H9 (cell line): ENCODE data around the gene TSPEAR. TPM values are rescaled to one million over a fixed set of nuclear protein-coding genes. Genes with fewer than 3 reads are reported as not detected.

Experiments
- DNase-seq: peaks from one replicate; pipeline ENCODE4 v3.0.0-alpha.2; 2017
- H2AFZ ChIP-seq: one replicate; pipeline ENCODE4 v1.6.1; 2013; ENCODE audit warnings: mild to moderate bottlenecking, low read length, control low read depth, moderate library complexity
- H2AK5ac ChIP-seq: 2 replicates; pipeline ENCODE4 v1.6.1; 2013; ENCODE audit warnings: low read length, control low read depth, mixed read lengths; ENCODE audit not compliant: insufficient read length
- H2BK120ac ChIP-seq: one replicate; pipeline ENCODE4 v1.6.1; 2013; ENCODE audit warnings: low read depth, mild to moderate bottlenecking, low read length, control low read depth, inconsistent platforms; ENCODE audit not compliant: poor library complexity, severe bottlenecking
- H2BK12ac ChIP-seq: 2 replicates; pipeline ENCODE4 v1.6.1; 2013; ENCODE audit warnings: low read length, control low read depth, mixed read lengths, low read depth; ENCODE audit not compliant: insufficient read length
- H2BK15ac ChIP-seq: 2 replicates; pipeline ENCODE4 v1.6.1; 2013; ENCODE audit warnings: low read depth, low read length, control low read depth
- H2BK20ac ChIP-seq: one replicate; pipeline ENCODE4 v1.6.1; 2013; ENCODE audit warnings: low read depth, mild to moderate bottlenecking, low read length, control low read depth, inconsistent platforms; ENCODE audit not compliant: poor library complexity, severe bottlenecking
- H2BK5ac ChIP-seq: 2 replicates; pipeline ENCODE4 v1.6.1; 2013; ENCODE audit warnings: low read length, control low read depth, mixed read lengths; ENCODE audit not compliant: insufficient read length
- H3K14ac ChIP-seq: 2 replicates; pipeline ENCODE4 v1.6.1; 2013; ENCODE audit warnings: low read length, control low read depth; ENCODE audit not compliant: insufficient read depth
- H3K18ac ChIP-seq: 2 replicates; pipeline ENCODE4 v1.6.1; 2013; ENCODE audit warnings: low read depth, mild to moderate bottlenecking, mixed read lengths, low read length, control low read depth; ENCODE audit not compliant: insufficient read length
- H3K23ac ChIP-seq: 2 replicates; pipeline ENCODE4 v1.6.1; 2013; ENCODE audit warnings: low read length, control low read depth, mixed read lengths, low read depth; ENCODE audit not compliant: insufficient read length
- H3K23me2 ChIP-seq: 2 replicates; pipeline ENCODE4 v1.6.1; 2013; ENCODE audit warnings: low read depth, mild to moderate bottlenecking, mixed read lengths, low read length, control low read depth; ENCODE audit not compliant: insufficient read length, poor library complexity, severe bottlenecking
- H3K27ac ChIP-seq: 2 replicates; pipeline ENCODE4 v1.5.1; 2013; ENCODE audit warnings: low read length, control low read depth, mixed read lengths, low read depth; ENCODE audit not compliant: insufficient read length
- H3K27me3 ChIP-seq: 2 replicates; pipeline ENCODE4 v1.6.1; 2013; ENCODE audit warnings: low read length, control low read depth, inconsistent platforms; ENCODE audit not compliant: insufficient read depth
- H3K4ac ChIP-seq: 2 replicates; pipeline ENCODE4 v1.6.1; 2013; ENCODE audit warnings: low read depth, mild to moderate bottlenecking, control low read depth, inconsistent platforms, low read length, moderate library complexity
- H3K4me1 ChIP-seq: 2 replicates; pipeline ENCODE4 v1.6.1; 2013; ENCODE audit warnings: low read length, control low read depth, inconsistent platforms; ENCODE audit not compliant: insufficient read depth
- H3K4me2 ChIP-seq: 2 replicates; pipeline ENCODE4 v1.6.1; 2013; ENCODE audit warnings: low read length, control low read depth, mixed read lengths; ENCODE audit not compliant: insufficient read length, insufficient read depth
- H3K56ac ChIP-seq: 2 replicates; pipeline ENCODE4 v1.6.1; 2013; ENCODE audit warnings: low read depth, mild to moderate bottlenecking, mixed read lengths, low read length, control low read depth; ENCODE audit not compliant: insufficient read length
- H3K79me1 ChIP-seq: 2 replicates; pipeline ENCODE4 v1.6.1; 2013; ENCODE audit warnings: low read depth, mild to moderate bottlenecking, moderate library complexity, low read length, control low read depth, inconsistent platforms; ENCODE audit not compliant: insufficient read depth, poor library complexity, severe bottlenecking
- H3K79me2 ChIP-seq: 2 replicates; pipeline ENCODE4 v1.6.1; 2013; ENCODE audit warnings: low read length, control low read depth, inconsistent platforms; ENCODE audit not compliant: insufficient read depth
- H3K9ac ChIP-seq: 2 replicates; pipeline ENCODE4 v1.6.1; 2013; ENCODE audit warnings: low read length, control low read depth, mixed read lengths; ENCODE audit not compliant: insufficient read length; ENCODE audit errors: extremely low read depth
- H3K9me3 ChIP-seq: one replicate; pipeline ENCODE4 v1.6.1; 2013; ENCODE audit warnings: low read depth, low read length, inconsistent platforms; ENCODE audit not compliant: control insufficient read depth
- H3T11ph ChIP-seq: one replicate; pipeline ENCODE4 v1.6.1; 2013; ENCODE audit warnings: mild to moderate bottlenecking, low read length, control low read depth, inconsistent platforms
- H4K20me1 ChIP-seq: one replicate; pipeline ENCODE4 v1.6.1; 2013; ENCODE audit not compliant: control insufficient read depth, insufficient read length, insufficient read depth
- H4K5ac ChIP-seq: 2 replicates; pipeline ENCODE4 v1.6.1; 2013; ENCODE audit warnings: low read depth, mild to moderate bottlenecking, mixed read lengths, low read length, control low read depth; ENCODE audit not compliant: insufficient read length
- H4K8ac ChIP-seq: replicated peaks from 2 replicates; pipeline ENCODE4 v1.6.1; 2013; ENCODE audit warnings: low read length, control low read depth, mixed read lengths, low read depth; ENCODE audit not compliant: insufficient read length
- H4K91ac ChIP-seq: 2 replicates; pipeline ENCODE4 v1.6.1; 2013; ENCODE audit warnings: low read depth, mild to moderate bottlenecking, moderate library complexity, mixed read lengths, low read length, control low read depth; ENCODE audit not compliant: insufficient read length
- H3K27ac Mint-ChIP-seq, 3 experiments: 2 replicates in 2 of 3; 3 replicates in 1 of 3; pipeline ENCODE4 v1.8.0; 2020 to 2021; ENCODE audit warnings: mixed read lengths in 3 of 3, mild to moderate bottlenecking in 1 of 3, moderate library complexity in 1 of 3
- H3K27me3 Mint-ChIP-seq: 2 replicates; pipeline ENCODE4 v1.8.0; 2021; ENCODE audit warnings: low read depth, mild to moderate bottlenecking, moderate library complexity, mixed read lengths
- H3K36me3 Mint-ChIP-seq, 3 experiments: 2 replicates in 2 of 3; 3 replicates in 1 of 3; pipeline ENCODE4 v1.8.0; 2020 to 2021; ENCODE audit warnings: low read depth in 3 of 3, mixed read lengths in 3 of 3; ENCODE audit not compliant: insufficient read depth in 1 of 3
- H3K4me1 Mint-ChIP-seq, 2 experiments: 2 replicates each; pipeline ENCODE4 v1.8.0; 2020; ENCODE audit warnings: mixed read lengths in 2 of 2
- H3K4me3 Mint-ChIP-seq, 2 experiments: 2 replicates in 1 of 2; 3 replicates in 1 of 2; pipeline ENCODE4 v1.8.0; 2020 to 2021; ENCODE audit warnings: mild to moderate bottlenecking in 2 of 2, mixed read lengths in 2 of 2, moderate library complexity in 1 of 2
- H3K9me3 Mint-ChIP-seq, 2 experiments: 2 replicates in 1 of 2; 3 replicates in 1 of 2; pipeline ENCODE4 v1.8.0; 2020; ENCODE audit warnings: mild to moderate bottlenecking in 2 of 2, mixed read lengths in 2 of 2, moderate library complexity in 1 of 2
- WGBS: extraction: QIAGEN DNeasy Blood & Tissue Kit; methylation state at CpG from one replicate; pipeline ENCODE4 v1.1.7; 2013; ENCODE audit warnings: missing lambda C conversion rate, low lambda C conversion rate, mixed read lengths; ENCODE audit not compliant: insufficient read length; ENCODE audit errors: extremely low coverage; 5-methylcytosine and 5-hydroxymethylcytosine counted together
- total RNA-seq: library from RNA; stranded (reverse); gene quantifications from 2 replicates; pipeline ENCODE4 v1.2.1, GENCODE V29; 2021
- TF ChIP-seq, protein P1 (sequence below): fragments of 200-600 bp; sonication (generic); conservative IDR thresholded peaks from 3 replicates; pipeline ENCODE4 v1.8.0; 2021; ENCODE audit warnings: antibody characterized with exemption, mild to moderate bottlenecking

TSPEAR gene
- total RNA-seq, 1 experiment from 2014 or later = 1.3 TPM

DNA sequence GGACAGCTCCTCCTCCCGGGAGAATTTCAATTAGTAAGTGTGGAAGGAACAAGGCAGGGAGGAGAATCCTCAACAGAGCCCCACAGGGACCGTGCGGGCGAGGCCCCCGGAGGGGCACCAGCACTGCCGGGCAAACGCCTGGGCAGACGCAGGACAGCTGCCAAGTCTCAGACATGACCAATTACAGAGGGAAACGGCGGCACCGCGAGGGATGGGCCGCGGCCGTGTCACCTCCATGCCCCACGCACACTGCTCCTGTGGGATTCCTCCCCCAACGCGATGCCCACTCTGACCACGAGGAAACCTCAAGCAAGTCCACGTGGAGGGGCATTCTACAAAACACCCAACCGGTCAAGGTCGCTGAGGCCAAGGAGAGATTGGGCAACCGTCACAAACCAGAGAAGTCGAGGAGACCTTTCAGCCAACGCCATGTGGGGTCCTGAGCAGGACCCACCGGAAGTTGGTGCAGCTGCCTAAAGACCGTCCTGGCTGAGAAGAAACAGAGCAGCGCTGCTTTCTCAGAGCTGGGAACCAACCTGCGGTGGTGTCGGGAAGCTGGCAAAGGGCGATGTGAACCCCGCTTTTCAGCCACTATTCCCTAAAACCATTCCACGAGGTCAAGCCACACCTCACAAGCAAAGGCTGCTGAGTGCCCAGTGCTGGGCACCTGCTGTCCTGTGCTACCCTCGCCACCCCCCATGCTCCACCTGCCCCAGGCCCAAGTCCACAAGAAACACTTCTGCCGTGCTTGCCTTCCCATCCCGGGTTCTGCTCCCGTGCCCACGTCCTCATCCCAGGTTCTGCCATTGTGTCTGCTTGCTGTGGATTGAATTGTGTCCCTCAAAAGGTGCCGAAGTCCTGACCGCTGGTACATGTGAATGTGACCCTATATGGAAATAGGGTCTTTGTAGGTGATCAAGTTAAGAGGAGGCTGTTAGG lies 139.3 kb downstream of the TSPEAR start:
- no peak overlapping the region for H4K5ac ChIP-seq
- H3K79me2 ChIP-seq = no peaks in the 10 kb centered on the region
- no peak overlapping the region for H2BK12ac ChIP-seq
- no peak overlapping the region for H3K18ac ChIP-seq
- no peak overlapping the region for H4K8ac ChIP-seq
- peaks cover 5 to 12% of the 10 kb centered on the region in 2 experiments for H3K4me1 Mint-ChIP-seq
- no peak overlapping the region for H2AK5ac ChIP-seq
- H2BK20ac ChIP-seq = no peak overlapping the region
- no peaks in the 10 kb centered on the region for H3K4me1 ChIP-seq
- no peak for DNase-seq
- no peak overlapping the region for H3K4me3 Mint-ChIP-seq
- no peak overlapping the region for H3K27ac ChIP-seq
- H3K56ac ChIP-seq = no peak overlapping the region
- TF ChIP-seq, protein P1, sequence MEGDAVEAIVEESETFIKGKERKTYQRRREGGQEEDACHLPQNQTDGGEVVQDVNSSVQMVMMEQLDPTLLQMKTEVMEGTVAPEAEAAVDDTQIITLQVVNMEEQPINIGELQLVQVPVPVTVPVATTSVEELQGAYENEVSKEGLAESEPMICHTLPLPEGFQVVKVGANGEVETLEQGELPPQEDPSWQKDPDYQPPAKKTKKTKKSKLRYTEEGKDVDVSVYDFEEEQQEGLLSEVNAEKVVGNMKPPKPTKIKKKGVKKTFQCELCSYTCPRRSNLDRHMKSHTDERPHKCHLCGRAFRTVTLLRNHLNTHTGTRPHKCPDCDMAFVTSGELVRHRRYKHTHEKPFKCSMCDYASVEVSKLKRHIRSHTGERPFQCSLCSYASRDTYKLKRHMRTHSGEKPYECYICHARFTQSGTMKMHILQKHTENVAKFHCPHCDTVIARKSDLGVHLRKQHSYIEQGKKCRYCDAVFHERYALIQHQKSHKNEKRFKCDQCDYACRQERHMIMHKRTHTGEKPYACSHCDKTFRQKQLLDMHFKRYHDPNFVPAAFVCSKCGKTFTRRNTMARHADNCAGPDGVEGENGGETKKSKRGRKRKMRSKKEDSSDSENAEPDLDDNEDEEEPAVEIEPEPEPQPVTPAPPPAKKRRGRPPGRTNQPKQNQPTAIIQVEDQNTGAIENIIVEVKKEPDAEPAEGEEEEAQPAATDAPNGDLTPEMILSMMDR = no peak
- H4K20me1 ChIP-seq = no peaks in the 10 kb centered on the region
- no peak overlapping the region for H3K4me2 ChIP-seq
- no peak overlapping the region for H3K9ac ChIP-seq
- H3K36me3 Mint-ChIP-seq = peaks cover 3 to 28% (median 8%) of the 10 kb centered on the region in 3 experiments; a peak in 5 of 7 replicates
- H2BK15ac ChIP-seq = no peak overlapping the region
- H3K79me1 ChIP-seq = no peaks in the 10 kb centered on the region
- peaks cover 23% of the 10 kb centered on the region for H3K27me3 Mint-ChIP-seq
- H2BK5ac ChIP-seq = no peak overlapping the region
- no peak overlapping the region for H3T11ph ChIP-seq
- H3K23ac ChIP-seq = no peak overlapping the region
- H4K91ac ChIP-seq = no peak overlapping the region
- no peak overlapping the region; the same call in 1 of the 2 replicates for H3K14ac ChIP-seq
- no peak overlapping the region for H2BK120ac ChIP-seq
- no peaks in the 10 kb centered on the region for H3K9me3 ChIP-seq
- peaks cover 25 to 29% of the 10 kb centered on the region in 2 experiments for H3K9me3 Mint-ChIP-seq
- H3K27me3 ChIP-seq = no peaks in the 10 kb centered on the region
- no CpG with 5 or more reads among the region's 40 CpGs for WGBS
- H3K27ac Mint-ChIP-seq = peak overlapping the region in 1 of 3 experiments; percentile 90; a peak in 4 of 7 replicates
- no peak overlapping the region for H2AFZ ChIP-seq
- H3K23me2 ChIP-seq = no peaks in the 10 kb centered on the region
- no peak overlapping the region for H3K4ac ChIP-seq
